GM12801 (cell line): ENCODE data around the gene SWAP70.

Experiments
- TF ChIP-seq, protein P1 (sequence below): IDR thresholded peaks from one replicate; pipeline ENCODE4 v1.5.1; 2011; ENCODE audit warnings: control low read depth; ENCODE audit not compliant: insufficient read length; ENCODE audit errors: extremely low read depth

The SWAP70 gene

DNA sequence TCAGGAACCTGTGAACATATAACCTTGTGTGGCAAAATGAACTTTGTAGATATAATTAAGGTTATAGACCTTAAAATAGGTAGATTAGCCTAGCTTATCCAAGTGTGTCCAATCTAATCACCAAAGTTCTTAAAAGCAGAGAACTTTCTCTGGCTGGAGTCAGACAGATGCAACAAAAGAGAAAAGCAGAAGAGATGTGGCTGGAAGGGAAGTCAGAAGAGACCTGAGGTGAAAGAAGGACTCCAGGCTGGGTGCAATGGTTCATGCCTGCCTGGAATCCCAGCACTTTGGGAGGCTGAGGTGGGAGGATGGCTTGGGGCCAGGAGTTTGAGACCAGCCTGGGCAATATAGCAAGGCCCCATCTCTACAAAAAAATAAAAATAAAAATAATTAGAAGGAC, 39.4 kb upstream of the SWAP70 start:
- TF ChIP-seq, protein P1, sequence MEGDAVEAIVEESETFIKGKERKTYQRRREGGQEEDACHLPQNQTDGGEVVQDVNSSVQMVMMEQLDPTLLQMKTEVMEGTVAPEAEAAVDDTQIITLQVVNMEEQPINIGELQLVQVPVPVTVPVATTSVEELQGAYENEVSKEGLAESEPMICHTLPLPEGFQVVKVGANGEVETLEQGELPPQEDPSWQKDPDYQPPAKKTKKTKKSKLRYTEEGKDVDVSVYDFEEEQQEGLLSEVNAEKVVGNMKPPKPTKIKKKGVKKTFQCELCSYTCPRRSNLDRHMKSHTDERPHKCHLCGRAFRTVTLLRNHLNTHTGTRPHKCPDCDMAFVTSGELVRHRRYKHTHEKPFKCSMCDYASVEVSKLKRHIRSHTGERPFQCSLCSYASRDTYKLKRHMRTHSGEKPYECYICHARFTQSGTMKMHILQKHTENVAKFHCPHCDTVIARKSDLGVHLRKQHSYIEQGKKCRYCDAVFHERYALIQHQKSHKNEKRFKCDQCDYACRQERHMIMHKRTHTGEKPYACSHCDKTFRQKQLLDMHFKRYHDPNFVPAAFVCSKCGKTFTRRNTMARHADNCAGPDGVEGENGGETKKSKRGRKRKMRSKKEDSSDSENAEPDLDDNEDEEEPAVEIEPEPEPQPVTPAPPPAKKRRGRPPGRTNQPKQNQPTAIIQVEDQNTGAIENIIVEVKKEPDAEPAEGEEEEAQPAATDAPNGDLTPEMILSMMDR, result no peak

DNA sequence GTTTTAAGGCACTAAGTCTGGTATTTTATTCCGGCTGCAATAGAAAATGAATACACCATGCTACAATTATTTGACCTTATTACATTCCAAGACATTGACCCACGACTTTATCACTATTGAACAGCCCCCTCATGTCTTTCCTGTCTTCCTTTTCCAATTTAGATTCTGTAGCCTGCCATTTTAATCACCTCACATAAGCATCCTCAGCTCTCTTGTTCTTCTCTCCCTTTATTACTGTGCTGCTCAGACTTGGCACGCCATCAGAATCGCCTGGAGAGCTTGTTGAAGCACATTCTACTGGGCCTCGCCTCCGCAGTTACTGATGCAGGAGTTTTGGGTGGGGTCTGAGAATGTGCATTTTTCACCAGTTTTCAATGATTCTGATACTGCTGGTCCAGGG, 38.7 kb upstream of the SWAP70 start:
- TF ChIP-seq, protein P1, result no peak

DNA sequence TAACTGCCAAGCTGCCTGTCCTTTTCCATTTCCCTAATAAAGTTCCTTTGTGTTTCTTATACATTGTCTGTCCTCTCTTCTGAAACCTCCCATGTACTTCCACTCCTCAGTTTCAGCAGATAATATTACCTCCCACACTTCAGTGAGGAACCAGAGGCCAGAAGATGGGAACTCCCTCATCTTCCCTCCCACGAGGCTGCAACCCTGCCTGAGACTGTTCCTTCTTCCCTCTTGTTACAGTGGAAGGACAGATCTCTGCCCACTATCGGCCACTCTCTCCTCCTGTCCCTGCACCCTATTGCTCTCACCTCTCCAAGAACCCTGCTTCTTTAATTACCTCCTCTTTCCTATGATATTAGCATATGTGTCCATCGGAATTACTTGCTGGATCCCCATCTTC, 38.1 kb upstream of the SWAP70 start:
- TF ChIP-seq, protein P1, result no peak

DNA sequence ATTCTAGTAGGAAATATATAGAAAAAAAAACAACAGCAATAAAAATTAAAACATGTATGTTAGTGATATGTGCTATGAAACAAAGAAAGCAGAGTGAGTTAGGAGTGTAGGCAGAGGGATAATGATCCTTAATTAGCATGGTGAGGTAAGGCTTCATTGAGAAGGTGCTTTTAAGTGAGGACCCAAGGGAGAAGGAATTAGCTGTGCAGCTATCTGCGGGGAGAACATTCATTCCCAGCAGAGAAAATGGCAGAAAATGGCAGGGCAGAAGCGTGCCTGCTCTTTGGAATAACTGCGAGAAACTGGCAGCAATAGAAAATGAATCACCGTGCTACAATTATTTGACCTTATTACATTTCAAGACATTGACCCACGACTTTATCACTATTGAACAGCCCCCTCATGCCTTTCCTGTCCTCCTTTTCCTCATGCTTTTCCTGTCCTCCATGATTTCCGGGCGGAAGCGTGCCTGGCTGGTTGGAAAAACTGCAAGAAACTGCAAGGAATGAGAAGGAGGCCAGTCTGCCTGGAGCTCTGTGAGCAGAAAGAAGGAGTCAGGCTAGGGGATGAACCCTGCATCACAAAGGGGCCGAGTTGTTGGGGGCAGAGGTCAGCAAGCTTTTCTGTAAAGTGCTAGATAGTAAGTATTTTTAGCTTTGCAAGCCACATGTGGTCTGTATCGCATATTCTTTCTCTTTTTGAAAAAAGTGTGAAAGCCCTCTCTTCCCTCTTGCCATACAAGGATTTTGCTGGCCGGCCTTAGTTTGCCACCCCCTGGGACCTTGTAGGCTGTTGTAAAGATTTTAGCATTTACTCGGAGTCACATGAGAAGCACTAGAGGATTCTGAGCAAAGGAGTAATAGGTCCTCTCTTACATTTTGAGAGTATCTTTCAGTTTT, 37.1 kb upstream of the SWAP70 start:
- TF ChIP-seq, protein P1, result no peak

DNA sequence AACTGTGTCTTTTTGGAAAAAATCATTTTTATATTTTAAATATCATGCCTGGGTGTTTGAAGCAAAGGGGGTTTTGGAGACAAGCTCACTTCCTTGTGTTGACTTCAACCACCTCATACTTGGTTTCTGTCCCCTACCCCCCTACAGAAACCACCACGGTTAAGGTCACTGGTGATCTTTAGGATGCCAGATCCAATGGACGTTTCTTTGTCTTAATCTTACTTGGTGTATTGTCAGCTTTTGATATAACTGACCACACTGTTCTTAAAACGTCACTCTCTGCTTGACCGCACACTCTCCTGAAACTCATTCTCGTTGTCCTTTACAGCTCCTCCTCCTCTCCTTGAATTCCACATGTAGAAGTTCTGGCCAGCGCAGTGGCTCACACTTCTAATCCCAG, 34.8 kb upstream of the SWAP70 start:
- TF ChIP-seq, protein P1, result no peak

DNA sequence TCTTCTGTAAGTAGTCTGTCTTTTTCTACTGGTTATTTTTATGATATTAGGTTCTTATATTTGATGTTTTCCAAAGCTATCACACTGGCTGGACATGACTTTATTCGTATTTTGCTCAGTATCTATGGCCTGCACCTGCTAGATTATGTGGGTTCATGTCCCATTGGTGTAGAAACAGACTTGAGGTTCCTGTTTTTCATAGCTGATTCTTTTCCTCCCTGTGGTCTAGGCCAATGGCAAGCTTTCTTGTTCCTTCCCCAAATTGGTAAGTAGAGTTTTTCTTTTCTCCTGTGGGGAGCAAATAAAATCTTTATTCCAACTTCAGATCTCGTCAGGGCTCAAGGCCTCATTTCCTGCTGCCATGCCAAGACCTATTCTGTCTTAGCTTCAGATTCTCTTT, 30.2 kb upstream of the SWAP70 start:
- TF ChIP-seq, protein P1, result no peak

DNA sequence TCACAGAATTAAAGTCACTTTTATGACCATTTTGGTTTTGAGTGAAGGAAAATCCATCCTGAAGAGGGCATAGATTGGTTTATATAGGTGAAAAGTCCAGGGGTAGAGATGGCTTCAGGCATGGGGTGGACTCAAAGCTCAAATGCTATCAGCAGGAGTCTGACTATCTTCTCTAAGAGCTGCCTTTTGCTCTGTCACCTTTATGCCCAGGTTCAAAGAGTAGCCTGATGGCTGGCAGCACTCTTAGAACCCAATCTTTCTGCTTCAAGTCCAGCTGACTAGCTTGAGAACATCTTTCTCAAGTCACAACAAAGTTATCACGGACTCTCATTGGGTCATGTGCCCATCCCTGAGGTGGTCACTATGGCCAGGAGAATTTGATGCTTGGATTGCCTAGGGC, 27.2 kb upstream of the SWAP70 start:
- TF ChIP-seq, protein P1, result no peak
